IPS-18c (cell line): ENCODE data around the gene LPXN.

ENCODE experiments used
- H3K4me3 ChIP-seq: 2 replicates; pipeline ENCODE4 v1.7.0; 2013; ENCODE audit warnings: low read depth, mild to moderate bottlenecking, low read length, moderate library complexity; ENCODE audit not compliant: insufficient read depth
- H3K9me3 ChIP-seq: one replicate; pipeline ENCODE4 v1.6.1; 2013; ENCODE audit warnings: mild to moderate bottlenecking, low read length, moderate library complexity; ENCODE audit not compliant: control insufficient read depth, insufficient read depth

The LPXN gene

GRCh38 chr11:58560842-58561241 lies 14.8 kb downstream of the LPXN start:
- H3K9me3 ChIP-seq, result no peaks in the 10 kb centered on the region
- H3K4me3 ChIP-seq, result no peak overlapping the region

GRCh38 chr11:58549644-58550043 lies 26.0 kb downstream of the LPXN start:
- H3K9me3 ChIP-seq, result peaks cover 3% of the 10 kb centered on the region
- no peak overlapping the region for H3K4me3 ChIP-seq

DNA sequence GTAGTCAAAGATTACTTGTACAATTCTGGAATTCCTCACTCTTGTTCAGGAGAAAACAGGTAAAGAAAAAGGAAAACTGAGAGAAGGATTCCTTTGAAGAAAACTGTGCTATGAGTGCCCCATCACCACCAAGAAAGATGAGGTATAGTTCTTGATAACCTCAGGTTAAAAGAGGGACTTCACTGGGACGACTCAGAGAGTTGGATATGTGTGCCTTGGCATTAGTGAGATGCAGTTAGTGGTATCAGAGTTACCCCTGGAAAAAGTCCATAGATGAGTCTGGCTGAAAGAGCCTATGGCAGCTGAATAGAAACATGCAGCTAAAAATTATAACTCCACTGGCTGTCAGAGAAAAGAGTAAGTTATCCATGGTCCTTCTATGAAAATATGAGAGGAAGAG lies 28.8 kb downstream of the LPXN start:
- peaks cover 3% of the 10 kb centered on the region for H3K9me3 ChIP-seq
- no peak overlapping the region for H3K4me3 ChIP-seq

GRCh38 chr11:58531865-58532341 lies 43.8 kb downstream of the LPXN start:
- Histone ChIP-seq H3K9me3 (no peaks in the 10 kb centered on the region), H3K4me3 (no peak overlapping the region)

- no peaks in the 10 kb centered on the region for H3K9me3 ChIP-seq
- H3K4me3 ChIP-seq, result no peak overlapping the region
Observed at GRCh38 chr11:58530236-58530635, 45.4 kb downstream of the LPXN start.

- Histone ChIP-seq H3K9me3 (no peaks in the 10 kb centered on the region), H3K4me3 (no peak overlapping the region)
Observed at GRCh38 chr11:58527429-58527828, 48.2 kb downstream of the LPXN start.

- no peak overlapping the region for H3K4me3 ChIP-seq
- H3K9me3 ChIP-seq, result no peaks in the 10 kb centered on the region
Observed at GRCh38 chr11:58526721-58527120, 48.9 kb downstream of the LPXN start.

GRCh38 chr11:58525037-58525614 lies 50.5 kb downstream of the LPXN start:
- Histone ChIP-seq H3K9me3 (no peaks in the 10 kb centered on the region), H3K4me3 (no peak overlapping the region)

GRCh38 chr11:58524232-58525036 lies 51.2 kb downstream of the LPXN start:
- Histone ChIP-seq H3K9me3 (no peaks in the 10 kb centered on the region), H3K4me3 (no peak overlapping the region; the same call in 1 of the 2 replicates)

DNA sequence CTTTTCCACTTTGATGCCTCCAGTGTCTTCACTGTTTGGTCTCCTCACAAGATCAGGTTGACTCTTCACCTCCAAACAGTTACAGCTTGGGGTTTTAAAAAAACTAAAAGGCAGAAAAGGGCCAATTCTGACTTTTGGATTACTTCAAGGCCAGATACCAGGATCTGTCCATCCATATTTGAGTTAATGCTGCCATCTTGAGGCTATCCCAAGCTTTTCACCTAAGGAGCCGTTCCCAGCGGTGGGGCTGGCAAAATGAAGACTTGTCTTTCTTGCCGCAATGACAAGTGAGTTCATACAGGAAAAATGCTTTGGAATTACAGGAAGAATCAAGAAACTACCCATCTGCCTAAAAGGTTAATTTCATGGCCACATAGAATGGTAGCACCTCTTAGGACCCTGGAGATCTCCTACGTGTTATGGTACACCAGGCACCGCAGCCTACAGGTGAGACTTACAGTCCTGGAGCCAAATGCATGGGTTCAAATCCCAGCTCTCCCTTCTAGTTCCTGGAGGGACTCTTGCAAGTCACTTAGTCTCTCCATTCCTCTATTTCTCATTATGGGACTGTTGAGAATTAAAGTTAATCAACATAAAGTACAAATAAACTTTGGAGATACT lies 61.8 kb downstream of the LPXN start:
- no peak overlapping the region for H3K4me3 ChIP-seq
- H3K9me3 ChIP-seq, result no peaks in the 10 kb centered on the region

DNA sequence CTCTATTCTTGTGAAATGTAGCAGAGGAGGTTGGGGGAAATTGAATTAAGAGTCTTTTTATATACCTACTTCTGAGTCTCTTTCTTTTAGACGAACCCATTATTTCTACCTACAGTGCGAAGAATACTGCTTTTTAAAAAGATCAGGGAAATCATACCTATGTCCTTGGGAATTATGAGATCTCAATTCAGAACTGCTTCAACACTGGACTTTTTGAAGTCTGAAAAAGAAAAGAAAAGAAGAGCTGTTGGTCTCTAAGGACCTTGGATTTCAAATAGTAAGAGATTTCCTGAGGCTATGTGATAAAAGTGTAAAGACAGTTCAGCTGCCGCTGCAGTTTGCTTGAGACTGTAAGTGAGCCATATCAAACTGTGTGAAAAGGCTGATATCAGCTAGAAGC lies 64.0 kb downstream of the LPXN start:
- H3K9me3 ChIP-seq, result no peaks in the 10 kb centered on the region
- no peak overlapping the region for H3K4me3 ChIP-seq

DNA sequence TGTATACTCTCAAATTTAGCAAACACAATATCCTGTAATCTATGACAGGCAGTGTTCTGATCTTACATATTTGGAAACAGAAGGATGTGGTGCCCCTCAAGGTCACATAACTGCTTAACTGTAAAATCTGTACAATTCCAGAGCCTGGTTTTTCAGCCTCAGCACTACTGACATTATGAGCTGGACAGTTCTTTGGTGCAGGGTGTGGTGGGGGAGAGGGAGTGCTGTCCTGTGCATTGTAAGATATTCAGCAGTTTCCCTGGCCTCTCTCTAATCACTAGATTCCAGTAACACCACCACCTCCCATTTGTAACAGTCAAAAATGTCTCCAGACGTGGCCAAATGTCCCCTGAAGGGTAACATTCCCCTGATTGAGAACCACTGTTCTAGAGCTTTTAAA lies 65.9 kb downstream of the LPXN start:
- no peaks in the 10 kb centered on the region for H3K9me3 ChIP-seq
- no peak overlapping the region for H3K4me3 ChIP-seq

DNA sequence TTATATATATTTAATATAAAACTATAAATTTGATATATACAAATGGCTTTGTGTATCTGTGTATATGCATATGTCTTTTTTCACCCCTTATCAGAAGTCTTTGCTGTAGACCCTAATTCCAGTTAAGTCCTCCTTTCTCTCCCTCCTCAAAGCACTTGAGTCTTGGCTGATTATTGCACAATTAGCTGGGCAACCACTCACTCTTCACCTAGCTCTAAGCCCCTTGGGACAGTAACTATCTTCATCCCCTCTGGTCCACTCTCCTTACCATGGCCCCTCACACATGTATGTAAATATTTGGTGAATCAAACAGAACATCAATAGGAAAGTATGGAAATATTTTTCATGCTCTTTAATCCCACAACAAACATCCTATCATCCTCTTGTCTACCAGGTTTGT lies 66.8 kb downstream of the LPXN start:
- H3K9me3 ChIP-seq, result no peaks in the 10 kb centered on the region
- no peak overlapping the region for H3K4me3 ChIP-seq

DNA sequence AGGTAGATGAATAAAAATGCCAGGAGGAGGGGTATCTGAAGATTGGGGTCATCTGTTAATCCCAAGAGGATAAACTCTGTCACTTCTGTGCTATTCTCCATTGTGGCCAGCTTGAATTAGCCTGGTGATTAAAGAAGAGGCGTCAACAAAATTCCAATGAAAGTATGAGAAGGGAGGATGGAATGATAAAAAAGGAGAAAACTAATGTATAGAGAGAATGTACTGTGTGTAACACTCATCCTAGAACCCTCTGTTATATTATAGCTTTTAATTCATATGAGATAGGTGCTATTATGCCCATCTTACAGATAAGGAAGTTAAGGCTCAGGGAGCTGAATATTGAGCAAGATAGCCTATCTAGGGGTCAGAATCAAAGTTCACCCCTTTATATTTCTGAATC lies 67.7 kb downstream of the LPXN start, which contains the start of gene OR5B21:
OR5B21 (minus strand) TSS at position 101 of the 400 bp plus-strand sequence; CDS start at position 101, 0 bp downstream.
- H3K4me3 ChIP-seq, result no peak within 1 kb of the TSS

DNA sequence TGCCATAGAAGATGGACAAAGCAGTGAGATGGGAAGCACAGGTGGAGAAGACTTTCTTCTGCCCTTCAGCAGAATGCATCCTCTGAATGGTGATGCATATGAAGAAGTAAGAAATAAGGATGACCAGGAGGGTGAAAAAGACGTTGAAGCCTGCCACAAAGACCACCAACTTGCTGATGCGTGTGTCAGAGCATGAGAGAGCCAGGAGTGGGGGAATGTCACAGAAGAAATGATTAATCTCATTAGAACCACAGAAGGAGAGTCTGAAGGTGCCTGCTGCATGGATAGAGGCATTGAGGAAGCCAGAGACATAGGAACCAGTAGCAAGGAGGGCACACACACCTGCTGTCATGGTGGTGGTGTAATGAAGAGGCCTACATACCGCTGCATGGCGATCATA lies 68.3 kb downstream of the LPXN start:
- H3K4me3 ChIP-seq, result no peak overlapping the region
- no peaks in the 10 kb centered on the region for H3K9me3 ChIP-seq

More for the DNA sequence above, 67.7 kb downstream of the LPXN start, which contains the start of gene OR5B21:
- H3K9me3 ChIP-seq, result no peaks in the 10 kb centered on the region

- Histone ChIP-seq H3K9me3 (no peaks in the 10 kb centered on the region), H3K4me3 (no peak overlapping the region)
Observed at GRCh38 chr11:58506935-58507334, 68.7 kb downstream of the LPXN start.

- H3K4me3 ChIP-seq, result no peak overlapping the region
- no peaks in the 10 kb centered on the region for H3K9me3 ChIP-seq
Observed at GRCh38 chr11:58505849-58506248, 69.8 kb downstream of the LPXN start.

- H3K9me3 ChIP-seq, result no peaks in the 10 kb centered on the region
- no peak overlapping the region for H3K4me3 ChIP-seq
Observed at GRCh38 chr11:58504232-58504631, 71.4 kb downstream of the LPXN start.
